H1 (cell line): ENCODE data around the gene COL4A2. TPM values are rescaled to one million over a fixed set of nuclear protein-coding genes. Genes with fewer than 3 reads are reported as not detected.

Source experiments
- CTCF ChIA-PET: fragments of 300-600 bp; sonication (Branson Sonifier 250); formaldehyde crosslinking; loops from one replicate; lab custom pipeline; 2021; ENCODE audit not compliant: partially characterized antibody; lab: Charles Lee
- POLR2A ChIA-PET: fragments of 300-600 bp; sonication (Branson Sonifier 250); formaldehyde crosslinking; loops from one replicate; lab custom pipeline; 2021; ENCODE audit warnings: inconsistent platforms; ENCODE audit not compliant: partially characterized antibody; lab: Charles Lee
- DNase-seq, 2 experiments: peaks; one replicate each; pipeline versions ENCODE4 v3.0.0 to v3.0.0-alpha.2; 2010 to 2022; ENCODE audit warnings: low spot score in 2 of 2, low read depth in 1 of 2, mixed read lengths in 1 of 2
- FAIRE-seq: peaks from 2 replicates; lab custom pipeline; 2011; peaks lifted over from hg19 to GRCh38; lab: Jason Lieb, UNC
- H2AFZ ChIP-seq: 2 replicates; pipeline ENCODE4 v1.8.1; 2012; ENCODE audit warnings: low read length, inconsistent platforms
- H2AK5ac ChIP-seq: 2 replicates; pipeline ENCODE4 v1.6.1; 2013; ENCODE audit warnings: low read depth, low read length
- H2BK120ac ChIP-seq: replicated peaks from 2 replicates; pipeline ENCODE3; 2013; ENCODE audit warnings: low read depth, low read length, inconsistent platforms
- H2BK12ac ChIP-seq: 2 replicates; pipeline ENCODE4 v1.6.1; 2013; ENCODE audit warnings: low read depth, low read length
- H2BK15ac ChIP-seq: 2 replicates; pipeline ENCODE4 v1.6.1; 2013; ENCODE audit warnings: low read length
- H2BK20ac ChIP-seq: 2 replicates; pipeline ENCODE4 v1.6.1; 2013; ENCODE audit warnings: low read length
- H2BK5ac ChIP-seq: 2 replicates; pipeline ENCODE4 v1.6.1; 2013; ENCODE audit warnings: low read depth, low read length
- H3K14ac ChIP-seq: 2 replicates; pipeline ENCODE4 v1.6.1; 2013; ENCODE audit warnings: inconsistent platforms; ENCODE audit not compliant: insufficient read length
- H3K18ac ChIP-seq: 2 replicates; pipeline ENCODE4 v1.6.1; 2013; ENCODE audit warnings: low read length; ENCODE audit errors: extremely low read depth
- H3K23ac ChIP-seq: 2 replicates; pipeline ENCODE4 v1.6.1; 2013; ENCODE audit warnings: inconsistent platforms; ENCODE audit not compliant: insufficient read length
- H3K23me2 ChIP-seq: 2 replicates; pipeline ENCODE4 v1.6.1; 2013; ENCODE audit warnings: low read depth, low read length
- H3K27ac ChIP-seq: 2 replicates; pipeline ENCODE4 v1.6.1; 2011; ENCODE audit warnings: low read depth, low read length, inconsistent platforms
- H3K27me3 ChIP-seq, 4 experiments: replicated peaks in 1 of 4; 1 replicate in 1 of 4; 2 replicates in 3 of 4; pipeline versions ENCODE4 v1.6.1 to v1.8.1; 2011 to 2013; ENCODE audit warnings: low read length in 3 of 4, mild to moderate bottlenecking in 3 of 4, inconsistent platforms in 2 of 4, mixed read lengths in 2 of 4, moderate library complexity in 1 of 4; ENCODE audit not compliant: control insufficient read depth in 3 of 4, insufficient read depth in 3 of 4; ENCODE audit errors: extremely low read depth in 1 of 4
- H3K36me3 ChIP-seq, 4 experiments: 2 replicates each; pipeline versions ENCODE4 v1.6.1 to v1.8.1; 2011 to 2013; ENCODE audit warnings: mild to moderate bottlenecking in 4 of 4, low read length in 3 of 4, moderate library complexity in 2 of 4, control low read depth in 1 of 4, inconsistent platforms in 1 of 4; ENCODE audit not compliant: insufficient read depth in 4 of 4, control insufficient read depth in 2 of 4
- H3K4ac ChIP-seq: replicated peaks from 2 replicates; pipeline ENCODE3; 2013; ENCODE audit warnings: low read length, low read depth, mixed read lengths, inconsistent platforms; ENCODE audit not compliant: insufficient read length
- H3K4me1 ChIP-seq, 4 experiments: replicated peaks in 1 of 4; 1 replicate in 1 of 4; 2 replicates in 3 of 4; pipeline versions ENCODE4 v1.6.1 to v1.8.1; 2011 to 2013; ENCODE audit warnings: low read length in 3 of 4, inconsistent platforms in 2 of 4, mixed read lengths in 1 of 4; ENCODE audit not compliant: insufficient read depth in 4 of 4, control insufficient read depth in 3 of 4
- H3K4me2 ChIP-seq, 2 experiments: 2 replicates each; pipeline versions ENCODE4 v1.6.1 to v1.8.1; 2011 to 2013; ENCODE audit warnings: low read depth in 2 of 2, low read length in 2 of 2, control low read depth in 1 of 2, inconsistent platforms in 1 of 2, mild to moderate bottlenecking in 1 of 2; ENCODE audit not compliant: insufficient read depth in 1 of 2
- H3K4me3 ChIP-seq, 4 experiments: fragments of 200-600, 300-600 bp in 1 of 4; sonication (generic), shearing (Covaris generic), sonication (Bioruptor Twin) in 1 of 4; 2 replicates each; pipeline versions ENCODE4 v1.5.1 to v1.8.1; 2011 to 2016; ENCODE audit warnings: low read length in 4 of 4, low read depth in 3 of 4, control low read depth in 2 of 4, inconsistent platforms in 2 of 4, mild to moderate bottlenecking in 2 of 4, mixed read lengths in 1 of 4, moderate library complexity in 1 of 4; ENCODE audit not compliant: insufficient read depth in 2 of 4; ENCODE audit errors: extremely low read depth in 1 of 4
- H3K56ac ChIP-seq: replicated peaks from 2 replicates; pipeline ENCODE3; 2013; ENCODE audit warnings: low read depth, mild to moderate bottlenecking, mixed read lengths, low read length, inconsistent platforms; ENCODE audit not compliant: insufficient read length
- H3K79me1 ChIP-seq: 2 replicates; pipeline ENCODE4 v1.6.1; 2013; ENCODE audit warnings: low read depth, low read length, control low read depth
- H3K79me2 ChIP-seq, 2 experiments: 2 replicates each; pipeline versions ENCODE4 v1.6.1 to v1.8.1; 2012 to 2013; ENCODE audit warnings: low read length in 2 of 2, mild to moderate bottlenecking in 2 of 2, inconsistent platforms in 1 of 2; ENCODE audit not compliant: insufficient read depth in 2 of 2, control insufficient read depth in 1 of 2
- H3K9ac ChIP-seq, 4 experiments: replicated peaks in 1 of 4; 1 replicate in 1 of 4; 2 replicates in 3 of 4; pipeline versions ENCODE4 v1.6.1 to v1.8.1; 2011 to 2013; ENCODE audit warnings: low read depth in 3 of 4, low read length in 3 of 4, control low read depth in 2 of 4, mild to moderate bottlenecking in 2 of 4, moderate library complexity in 2 of 4, inconsistent platforms in 1 of 4; ENCODE audit errors: extremely low read depth in 1 of 4
- H3K9me3 ChIP-seq, 2 experiments: 2 replicates each; pipeline versions ENCODE4 v1.6.1 to v1.8.1; 2012 to 2013; ENCODE audit warnings: mild to moderate bottlenecking in 2 of 2, moderate library complexity in 2 of 2, control low read depth in 1 of 2, inconsistent platforms in 1 of 2, low read depth in 1 of 2, low read length in 1 of 2, mixed read lengths in 1 of 2; ENCODE audit not compliant: insufficient read depth in 2 of 2
- H4K20me1 ChIP-seq, 2 experiments: replicated peaks in 1 of 2; 2 replicates each; pipeline versions ENCODE3 to v1.8.1; 2011 to 2013; ENCODE audit warnings: inconsistent platforms in 2 of 2, low read length in 2 of 2, mild to moderate bottlenecking in 1 of 2; ENCODE audit not compliant: insufficient read depth in 2 of 2, control insufficient read depth in 1 of 2
- H4K5ac ChIP-seq: 2 replicates; pipeline ENCODE4 v1.6.1; 2013; ENCODE audit warnings: low read length, low read depth, mixed read lengths, inconsistent platforms; ENCODE audit not compliant: insufficient read length
- H4K8ac ChIP-seq: 2 replicates; pipeline ENCODE4 v1.8.0; 2013; ENCODE audit warnings: mild to moderate bottlenecking, moderate library complexity, low read length, inconsistent platforms; ENCODE audit not compliant: insufficient read depth; ENCODE audit errors: extremely low read depth
- H4K91ac ChIP-seq: replicated peaks from 2 replicates; pipeline ENCODE3; 2013; ENCODE audit warnings: low read length, mixed read lengths, inconsistent platforms; ENCODE audit not compliant: insufficient read length
- BACH1 ChIP-seq: IDR thresholded peaks from 2 replicates; pipeline ENCODE4 v1.6.1; 2012; ENCODE audit warnings: low read length, improper control_type of control experiment
- BRCA1 ChIP-seq: IDR thresholded peaks from 2 replicates; pipeline ENCODE4 v1.6.1; 2012; ENCODE audit warnings: low read depth, low read length, improper control_type of control experiment
- CTBP2 ChIP-seq: IDR thresholded peaks from 2 replicates; pipeline ENCODE4 v1.7.0; 2011; ENCODE audit warnings: borderline replicate concordance, mild to moderate bottlenecking, moderate library complexity, mixed read lengths, low read length; ENCODE audit not compliant: insufficient read depth, insufficient read length
- EZH2 ChIP-seq: fragments of 200-600 bp; sonication (generic); IDR thresholded peaks from 2 replicates; pipeline ENCODE4 v1.7.1; 2012; ENCODE audit warnings: low read depth, mild to moderate bottlenecking, moderate library complexity, low read length, inconsistent platforms; ENCODE audit not compliant: severe bottlenecking
- FOSL1 ChIP-seq: IDR thresholded peaks from 2 replicates; pipeline ENCODE4 v1.6.1; 2011; ENCODE audit warnings: mild to moderate bottlenecking, low read depth, low read length, moderate library complexity; ENCODE audit not compliant: insufficient read depth
- HDAC6 ChIP-seq: IDR thresholded peaks from one replicate; pipeline ENCODE4 v1.7.1; 2012; ENCODE audit warnings: low read depth, mild to moderate bottlenecking, inconsistent platforms, low read length, moderate library complexity
- KDM5A ChIP-seq: fragments of 200-600 bp; IDR thresholded peaks from 2 replicates; pipeline ENCODE4 v1.7.1; 2012; ENCODE audit warnings: mild to moderate bottlenecking, low read length, inconsistent platforms, mixed read lengths
- TAF7 ChIP-seq: optimal IDR thresholded peaks from 2 replicates; pipeline ENCODE3; 2011; ENCODE audit warnings: low read depth, mild to moderate bottlenecking, inconsistent platforms, low read length, moderate library complexity, borderline replicate concordance
- TCF12 ChIP-seq: IDR thresholded peaks from 2 replicates; pipeline ENCODE4 v1.6.1; 2011; ENCODE audit warnings: low read depth, mild to moderate bottlenecking, low read length
- USF2 ChIP-seq: IDR thresholded peaks from 2 replicates; pipeline ENCODE4 v1.6.1; 2011; ENCODE audit warnings: low read length, improper control_type of control experiment
- WGBS, 2 experiments: shearing (Covaris generic) in 1 of 2; methylation state at CpG; one replicate each; pipeline versions ENCODE4 v1.1.6 to v1.1.7; 2013 to 2015; ENCODE audit warnings: low lambda C conversion rate in 2 of 2, mixed read lengths in 2 of 2, inconsistent platforms in 1 of 2, low coverage in 1 of 2, missing lambda C conversion rate in 1 of 2; ENCODE audit not compliant: insufficient replicate concordance in 2 of 2, insufficient coverage in 1 of 2, insufficient read length in 1 of 2; ENCODE audit errors: extremely low coverage in 1 of 2, missing lambda C conversion rate in 1 of 2; 5-methylcytosine and 5-hydroxymethylcytosine counted together
- polyA plus RNA-seq, 7 experiments: library from polyadenylated mRNA; depleted of rRNA in 3 of 7; stranded (reverse) in 5 of 7; unstranded in 2 of 7; fragments of >200 nt in 5 of 7; fragments of 200-250 nt in 2 of 7; gene quantifications; 1 replicate in 5 of 7; 2 replicates in 1 of 7; 4 replicates in 1 of 7; pipeline versions ENCODE4 v1.2.1 to v1.2.3, GENCODE V29; 2011 to 2013; ENCODE audit warnings: missing spikeins in 2 of 7, mixed read lengths in 2 of 7
- total RNA-seq: library from RNA; stranded (reverse); fragmentation: NEBNext Ultra II Directional; extraction: Animal tissue kit (Norgen Biotek cat#: 25700); gene quantifications from 2 replicates; pipeline ENCODE4 v1.2.1, GENCODE V29; 2021

The COL4A2 gene
- total and polyA plus RNA-seq, 2 of the 8 experiments (the other 6 are each of a cell fraction or from before 2014, with no cell fraction given): 80.4 to 87.3 TPM

GRCh38 chr13:110557610-110558305, 250.7 kb downstream of the COL4A2 start:
- POLR2A ChIA-PET: interaction anchor here (0.8 to 1.4 kb wide), 2 partner anchors 17 to 75 kb away, joined by 3 read pairs; no protein-coding TSS in a partner anchor
- TF ChIP-seq CTBP2: no peak
- no peak for TF ChIP-seq TCF12
- no peak for TF ChIP-seq USF2
- no peak for TF ChIP-seq FOSL1
- TF ChIP-seq BACH1: no peak
- TF ChIP-seq BRCA1: no peak
- no peak for TF ChIP-seq KDM5A
- no peak for TF ChIP-seq EZH2
- TF ChIP-seq HDAC6: no peak
- TF ChIP-seq TAF7: no peak

More at GRCh38 chr13:110557610-110558305, 250.7 kb downstream of the COL4A2 start:
- CTCF ChIA-PET: interaction anchor here (0.8 to 1.4 kb wide), 2 partner anchors 8 to 10 kb away, joined by 3 read pairs; no protein-coding TSS in a partner anchor
- H3K4ac ChIP-seq: no peak overlapping the region
- H3K27me3 ChIP-seq: peaks cover 0 to 6% (median 2%) of the 10 kb centered on the region in 4 experiments; a peak in 3 of 7 replicates
- H2BK120ac ChIP-seq: no peak overlapping the region
- H2BK5ac ChIP-seq: peak overlapping the region; percentile 35; the same call in 1 of the 2 replicates
- H2AK5ac ChIP-seq: 0 out of 2 replicates have a peak overlapping the region, but pooled peaks have one; percentile 24
- no peak overlapping the region for H4K5ac ChIP-seq
- peaks cover 0 to 7% of the 10 kb centered on the region in 2 experiments for H4K20me1 ChIP-seq
- H2BK15ac ChIP-seq: no peak overlapping the region
- H3K4me3 ChIP-seq: no peak overlapping the region
- no peaks in the 10 kb centered on the region for H3K9me3 ChIP-seq
- H3K23me2 ChIP-seq: peaks cover 16% of the 10 kb centered on the region
- H2BK20ac ChIP-seq: no peak overlapping the region
- H3K79me1 ChIP-seq: peaks cover 34% of the 10 kb centered on the region
- no peak overlapping the region for H3K23ac ChIP-seq
- peaks cover 7 to 62% of the 10 kb centered on the region in 2 experiments for H3K79me2 ChIP-seq
- no peak overlapping the region for H3K56ac ChIP-seq
- H3K27ac ChIP-seq: no peak overlapping the region
- WGBS, 2 experiments: 90% methylated on average over 22 of the region's 23 CpGs; no CpG with 5 or more reads in 1 of the 2 experiments
- no peak overlapping the region for H3K14ac ChIP-seq
- H2BK12ac ChIP-seq: no peak overlapping the region
- no peak overlapping the region for H3K4me2 ChIP-seq
- no peak overlapping the region for H4K91ac ChIP-seq
- no peak overlapping the region for H2AFZ ChIP-seq
- no peak overlapping the region; the same call in 1 of the 2 replicates for H3K18ac ChIP-seq
- no peak for DNase-seq
- H3K4me1 ChIP-seq: peaks cover 0 to 10% (median 8%) of the 10 kb centered on the region in 4 experiments; a peak in 5 of 7 replicates
- H4K8ac ChIP-seq: no peak overlapping the region
- FAIRE-seq: no peak
- no peak overlapping the region for H3K9ac ChIP-seq
- no peaks in the 10 kb centered on the region; a peak in 3 of 8 replicates for H3K36me3 ChIP-seq
